GM12872 (cell line): Measurements from ENCODE around the gene TNFSF12.

Experiments
- CTCF ChIP-seq: IDR thresholded peaks from 3 replicates; pipeline ENCODE4 v1.5.1; 2011; ENCODE audit warnings: low read depth, mild to moderate bottlenecking, low read length, moderate library complexity; ENCODE audit not compliant: insufficient read depth

TNFSF12 gene

GRCh38 chr17:7579001-7579833 lies 30.4 kb downstream of the TNFSF12 start, which contains the start of gene CD68:
TSS of gene CD68 (plus strand) at chr17:7579638. CDS start at chr17:7579678, 40 bp downstream.
- TF ChIP-seq CTCF = no peak

GRCh38 chr17:7579834-7580603 lies 31.2 kb downstream of the TNFSF12 start:
- no peak for TF ChIP-seq CTCF

GRCh38 chr17:7580604-7581575 lies 32.0 kb downstream of the TNFSF12 start:
- no peak for TF ChIP-seq CTCF

- no peak for TF ChIP-seq CTCF
Observed at GRCh38 chr17:7582396-7583252, 33.8 kb downstream of the TNFSF12 start.

GRCh38 chr17:7583253-7584109 lies 34.6 kb downstream of the TNFSF12 start, which contains the start of gene MPDU1:
TSS of gene MPDU1 (plus strand) at chr17:7583852. CDS start at chr17:7583863, 11 bp downstream.
- TF ChIP-seq CTCF = no peak
